Measurements from ENCODE around the gene DDX23. TPM values are rescaled to one million over a fixed set of nuclear protein-coding genes. Genes with fewer than 3 reads are reported as not detected.

The DDX23 gene
- total RNA-seq, 1 donor from 2014 or later: 79.2 TPM

DNA sequence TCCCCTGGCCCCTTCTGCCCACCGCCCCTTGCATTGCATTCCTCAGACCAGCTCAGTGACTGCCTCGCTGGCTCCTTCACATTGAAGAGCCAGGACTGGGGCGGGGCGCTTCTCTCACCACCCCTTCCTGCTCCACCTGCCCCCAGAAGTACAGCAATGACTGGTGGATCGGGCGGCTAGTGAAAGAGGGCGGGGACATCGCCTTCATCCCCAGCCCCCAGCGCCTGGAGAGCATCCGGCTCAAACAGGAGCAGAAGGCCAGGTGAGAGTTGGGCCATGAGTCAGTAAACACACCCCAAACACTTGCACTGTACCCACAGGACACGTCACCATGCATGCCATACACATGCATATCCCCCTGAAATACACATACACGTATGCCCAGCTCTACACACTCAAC is 27.9 kb downstream of the DDX23 start:
- DNase-seq (ENCODE audit: low read depth, low spot score): no peak

GRCh38 chr12:48823281-48823680 is 28.7 kb downstream of the DDX23 start:
- no peak for DNase-seq (ENCODE audit: low read depth, low spot score)

- no peak for DNase-seq (ENCODE audit: low read depth, low spot score)
Measured at GRCh38 chr12:48822711-48823110, 29.3 kb downstream of the DDX23 start.

GRCh38 chr12:48822139-48822538 is 29.8 kb downstream of the DDX23 start:
- no peak for DNase-seq (ENCODE audit: low read depth, low spot score)

DNA sequence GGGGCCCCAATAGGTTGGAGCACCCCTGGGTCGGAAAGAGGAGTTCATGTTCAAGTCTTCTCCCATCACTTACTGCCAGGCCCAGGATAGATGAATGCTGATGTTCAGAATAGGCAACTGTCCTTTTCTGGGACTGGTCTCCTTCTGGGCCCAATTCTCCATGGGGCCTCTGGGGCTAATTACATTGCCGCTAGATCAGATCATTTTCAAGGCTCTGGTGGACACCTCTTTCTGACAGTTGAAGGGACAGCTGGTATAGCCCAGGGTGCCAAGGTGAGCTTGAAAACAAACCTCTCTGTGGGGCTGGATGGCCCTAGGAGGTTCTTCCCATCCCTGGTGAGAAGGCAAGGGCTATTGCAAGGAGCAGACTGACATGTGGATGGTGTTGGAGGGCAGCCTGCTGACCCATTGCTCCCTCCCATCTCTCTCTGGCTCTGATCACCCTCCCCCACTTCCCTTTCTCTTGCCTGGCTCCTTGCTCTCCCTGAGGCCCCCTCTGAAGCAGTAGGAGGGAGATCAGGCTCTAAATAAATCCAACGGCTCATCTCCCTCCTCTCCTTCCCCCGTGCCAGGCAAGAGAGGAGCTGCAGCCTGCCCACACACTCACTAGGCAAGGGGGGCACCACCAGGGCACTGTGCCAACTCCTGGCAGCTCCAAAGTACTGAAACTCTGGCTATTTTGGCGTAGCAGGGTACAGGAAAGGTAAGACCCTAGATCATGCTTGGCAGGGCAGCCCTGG is 31.8 kb downstream of the DDX23 start:
- DNase-seq (ENCODE audit: low read depth, low spot score): no peak

DNA sequence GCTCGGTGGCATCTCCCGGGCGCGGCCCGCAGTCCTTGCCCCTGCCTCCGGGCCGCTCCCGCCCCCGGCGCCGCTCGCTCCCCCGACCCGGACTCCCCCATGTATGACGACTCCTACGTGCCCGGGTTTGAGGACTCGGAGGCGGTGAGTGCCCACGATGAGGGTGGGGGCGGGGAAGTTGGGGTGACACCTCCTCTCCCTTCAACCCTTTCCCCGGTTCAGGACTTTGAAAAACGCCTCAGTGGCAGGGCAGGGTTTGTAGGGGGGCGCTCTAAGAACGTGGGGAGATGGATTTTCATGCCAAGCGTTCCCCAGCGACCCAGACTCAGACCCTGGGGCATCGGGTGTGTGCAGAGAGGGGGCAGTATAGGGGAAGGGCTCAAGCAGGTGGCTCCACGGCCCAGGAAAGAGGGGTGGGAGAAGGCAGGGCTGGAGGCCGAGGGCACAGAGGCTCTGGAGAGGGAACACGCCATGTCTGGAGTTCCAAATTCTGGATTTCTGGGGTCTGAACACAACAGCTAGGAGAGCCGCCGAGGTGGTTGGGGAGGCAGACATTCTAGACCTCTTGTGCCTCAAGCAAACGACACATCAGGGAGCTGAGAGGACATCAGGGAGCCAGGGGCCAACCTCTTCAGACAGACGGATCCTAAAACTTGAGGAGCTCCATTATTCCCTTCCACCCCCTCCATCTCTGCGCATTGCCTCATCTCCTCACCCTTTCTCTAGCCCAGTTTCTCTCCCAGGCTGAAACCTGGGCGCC is 33.0 kb downstream of the DDX23 start:
- no peak for DNase-seq (ENCODE audit: low read depth, low spot score)

GRCh38 chr12:48817873-48818830 is 33.8 kb downstream of the DDX23 start, which contains the start of gene CACNB3:
TSS of gene CACNB3 (plus strand) at chr12:48818496. CDS start at chr12:48818930, 434 bp downstream.
- no peak for DNase-seq (ENCODE audit: low read depth, low spot score)

- DNase-seq (ENCODE audit: low read depth, low spot score): no peak
Measured at GRCh38 chr12:48816143-48816854, 35.7 kb downstream of the DDX23 start.

GRCh38 chr12:48815126-48816110 is 36.5 kb downstream of the DDX23 start:
- peak; percentile 30 for DNase-seq (ENCODE audit: low read depth, low spot score)

DNA sequence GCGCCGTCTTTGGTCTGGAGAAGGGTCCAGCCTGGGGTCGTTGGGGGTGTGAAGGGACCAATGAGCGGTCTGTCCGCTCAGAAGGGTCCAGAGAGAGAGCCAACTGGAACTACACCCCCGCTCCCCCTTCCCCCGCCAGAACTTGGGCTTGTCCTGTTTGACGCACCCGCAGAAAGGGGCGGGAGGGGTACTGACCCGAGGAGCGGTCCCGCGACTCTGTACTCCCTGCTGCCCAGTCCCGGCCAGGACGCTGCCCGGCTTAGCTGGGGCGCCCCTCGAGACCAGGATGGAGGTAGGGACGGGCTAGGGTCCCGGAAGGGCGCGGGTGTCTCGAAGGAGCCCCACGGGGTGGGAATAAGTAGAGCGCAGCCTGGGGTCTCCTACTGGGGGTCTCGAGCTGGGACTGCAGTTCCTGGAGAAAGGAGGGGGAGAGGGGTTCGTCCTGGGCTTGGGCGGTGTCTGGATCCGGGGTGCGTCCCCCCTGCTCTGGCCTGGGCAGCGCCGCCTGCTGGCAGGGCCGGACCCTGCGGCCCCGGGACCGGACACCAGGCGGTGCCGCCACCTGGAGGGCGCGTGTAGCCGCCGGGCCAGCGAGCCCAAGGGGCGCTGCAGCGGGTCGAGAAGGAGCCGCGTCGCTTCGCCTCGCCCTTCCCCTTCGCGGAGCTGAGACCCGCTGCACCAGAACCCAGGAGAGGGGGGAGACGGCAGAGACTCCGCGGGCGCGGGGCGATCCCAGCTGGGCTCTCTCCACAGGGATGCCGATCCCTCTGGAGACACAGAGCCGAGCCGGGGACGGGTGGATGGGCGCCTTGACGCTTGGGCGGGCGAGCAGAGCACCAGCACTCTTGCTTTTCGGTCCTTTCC is 37.5 kb downstream of the DDX23 start:
- peak; percentile 27 for DNase-seq (ENCODE audit: low read depth, low spot score)

- DNase-seq (ENCODE audit: low read depth, low spot score): no peak
Measured at GRCh38 chr12:48813465-48814261, 38.3 kb downstream of the DDX23 start.

DNA sequence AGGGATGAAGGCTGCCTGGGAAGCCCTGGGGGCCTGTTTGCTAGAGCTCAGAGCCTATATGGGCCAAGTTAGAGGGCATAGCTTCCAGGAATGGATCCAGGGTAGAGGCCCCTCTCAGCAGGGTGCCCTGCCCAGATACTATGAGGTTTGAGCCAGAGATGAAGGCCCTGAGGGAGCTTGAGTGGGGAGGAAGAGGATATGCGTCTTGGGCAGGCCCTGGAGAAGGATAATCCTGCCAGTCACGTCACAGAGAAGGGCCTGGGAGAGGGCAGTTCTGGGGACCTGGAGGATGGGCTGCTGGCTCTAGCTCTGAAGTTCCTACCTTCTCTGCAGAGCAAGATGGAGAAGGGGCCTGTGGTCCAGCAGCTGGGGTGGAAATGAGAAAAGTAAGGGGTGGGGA is 39.6 kb downstream of the DDX23 start:
- no peak for DNase-seq (ENCODE audit: low read depth, low spot score)

GRCh38 chr12:48811437-48812090 is 40.4 kb downstream of the DDX23 start:
- no peak for DNase-seq (ENCODE audit: low read depth, low spot score)

DNA sequence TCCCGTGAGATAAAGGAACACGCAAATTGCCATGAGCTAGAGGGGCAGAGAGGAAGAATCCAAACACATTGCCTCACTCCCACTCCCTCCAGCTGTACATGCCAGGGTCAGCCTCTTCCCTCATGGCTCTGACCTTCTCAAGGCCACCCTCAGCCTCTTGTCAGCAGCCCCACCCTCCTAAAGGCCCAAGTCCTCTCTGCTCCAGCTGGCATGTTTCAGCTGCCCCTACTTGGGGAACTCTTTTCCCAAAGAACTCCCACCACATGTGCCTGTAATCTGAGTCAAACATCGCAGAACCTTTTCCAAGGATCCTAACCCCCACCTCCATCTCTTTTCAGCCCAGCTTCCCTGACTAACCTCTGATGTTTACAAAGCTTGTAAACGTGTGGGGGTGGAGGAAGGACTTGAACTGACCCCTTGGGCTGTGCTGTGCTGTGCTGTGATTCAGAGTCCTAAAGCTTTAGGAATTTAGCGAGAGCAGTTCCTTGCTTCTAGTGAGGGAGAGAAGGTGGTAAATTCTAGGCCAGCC is 41.0 kb downstream of the DDX23 start:
- DNase-seq (ENCODE audit: low read depth, low spot score): no peak

DNA sequence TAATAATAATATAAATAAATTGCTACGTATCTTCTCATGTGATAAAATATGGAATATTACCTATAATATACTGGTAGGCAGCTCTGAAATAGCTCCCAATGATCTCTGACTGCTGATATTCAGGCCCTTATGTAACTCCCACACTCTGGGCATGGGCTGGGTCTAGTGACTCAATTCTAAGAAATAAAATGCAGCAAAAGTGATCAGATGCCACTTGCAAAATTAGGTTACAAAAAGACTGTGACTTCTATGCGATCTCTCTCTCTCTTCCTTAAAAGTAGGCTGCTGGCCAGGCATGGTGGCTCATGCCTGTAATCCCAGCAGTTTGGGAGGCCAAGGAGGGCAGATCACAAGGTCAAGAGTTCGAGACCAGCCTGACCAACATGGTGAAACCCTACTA is 44.0 kb downstream of the DDX23 start:
- no peak for DNase-seq (ENCODE audit: low read depth, low spot score)

DNA sequence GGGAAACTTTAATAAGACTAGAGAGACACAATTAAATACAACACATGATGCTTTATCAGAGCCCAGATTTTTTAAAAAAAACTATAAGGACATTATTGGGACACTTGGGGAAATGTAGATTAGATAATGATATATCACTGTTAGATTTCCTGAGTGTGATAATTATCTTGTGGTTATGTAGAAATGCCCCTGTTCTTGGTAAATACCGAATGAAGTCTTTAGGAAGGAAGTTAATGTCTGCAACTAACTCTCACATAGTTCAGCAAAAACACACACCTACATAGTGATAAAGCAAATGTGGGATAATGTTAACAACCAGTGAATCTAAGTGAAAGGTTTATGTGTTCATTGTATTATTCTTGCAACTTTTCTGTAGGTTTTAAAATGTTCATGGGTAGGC is 48.3 kb downstream of the DDX23 start:
- DNase-seq (ENCODE audit: low read depth, low spot score): no peak

DNA sequence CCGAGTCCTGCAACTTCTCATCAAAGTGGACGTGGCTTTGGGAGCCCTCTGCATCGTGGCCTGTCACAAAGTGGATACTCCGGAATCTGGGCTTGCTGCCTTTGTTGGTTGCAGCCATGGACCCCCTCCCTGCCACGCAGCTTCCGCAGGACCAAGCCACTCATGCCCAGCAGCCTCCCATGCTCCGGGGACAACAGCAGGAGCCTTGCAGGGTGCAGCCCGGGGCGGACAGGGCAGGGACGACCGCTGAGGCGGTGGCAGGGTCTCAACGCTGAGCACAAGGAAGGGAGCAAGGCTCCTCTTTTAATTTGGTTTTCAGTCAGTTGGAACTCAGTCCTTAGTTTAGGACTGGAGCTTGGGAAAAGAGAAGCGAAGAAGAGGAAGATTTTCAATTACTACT is 51.0 kb downstream of the DDX23 start:
- DNase-seq (ENCODE audit: low read depth, low spot score): no peak
